AG08395 (cell line): ENCODE results near the gene CAMTA1.

ENCODE experiments used
- DNase-seq: peaks from one replicate; pipeline ENCODE4 v3.0.0; 2012; ENCODE audit warnings: mixed read lengths, low spot score

CAMTA1 gene

GRCh38 chr1:7640920-7641585 is 855.8 kb downstream of the CAMTA1 start:
- no peak for DNase-seq

- DNase-seq, result no peak
These were observed 856.5 kb downstream of the CAMTA1 start for GRCh38 chr1:7641587-7642417.

- DNase-seq, result no peak
These were observed 857.1 kb downstream of the CAMTA1 start for GRCh38 chr1:7642418-7642704.

GRCh38 chr1:7642781-7643529 is 857.7 kb downstream of the CAMTA1 start:
- peak; percentile 38 for DNase-seq

DNA sequence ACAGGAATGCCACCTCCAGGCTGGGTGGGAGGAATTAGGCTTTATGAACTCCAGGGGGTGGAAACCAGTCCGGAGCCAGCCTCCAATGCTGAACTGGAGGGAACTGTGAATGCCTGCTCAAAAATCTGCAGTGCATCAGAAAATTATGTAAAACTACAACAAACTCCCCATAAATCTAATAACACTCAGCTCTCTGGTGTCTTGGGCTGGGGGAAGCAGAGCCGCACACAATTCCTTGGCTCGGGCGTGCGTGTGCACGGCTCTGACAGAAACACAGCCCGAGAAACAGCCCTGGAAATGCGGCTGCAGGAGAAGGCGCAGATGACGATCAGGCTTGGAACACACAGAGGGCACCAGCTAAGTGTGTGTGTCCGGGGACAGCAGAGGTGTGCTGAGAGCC is 858.3 kb downstream of the CAMTA1 start:
- peak; percentile 12 for DNase-seq

GRCh38 chr1:7644086-7644485 is 858.8 kb downstream of the CAMTA1 start:
- DNase-seq, result no peak

DNA sequence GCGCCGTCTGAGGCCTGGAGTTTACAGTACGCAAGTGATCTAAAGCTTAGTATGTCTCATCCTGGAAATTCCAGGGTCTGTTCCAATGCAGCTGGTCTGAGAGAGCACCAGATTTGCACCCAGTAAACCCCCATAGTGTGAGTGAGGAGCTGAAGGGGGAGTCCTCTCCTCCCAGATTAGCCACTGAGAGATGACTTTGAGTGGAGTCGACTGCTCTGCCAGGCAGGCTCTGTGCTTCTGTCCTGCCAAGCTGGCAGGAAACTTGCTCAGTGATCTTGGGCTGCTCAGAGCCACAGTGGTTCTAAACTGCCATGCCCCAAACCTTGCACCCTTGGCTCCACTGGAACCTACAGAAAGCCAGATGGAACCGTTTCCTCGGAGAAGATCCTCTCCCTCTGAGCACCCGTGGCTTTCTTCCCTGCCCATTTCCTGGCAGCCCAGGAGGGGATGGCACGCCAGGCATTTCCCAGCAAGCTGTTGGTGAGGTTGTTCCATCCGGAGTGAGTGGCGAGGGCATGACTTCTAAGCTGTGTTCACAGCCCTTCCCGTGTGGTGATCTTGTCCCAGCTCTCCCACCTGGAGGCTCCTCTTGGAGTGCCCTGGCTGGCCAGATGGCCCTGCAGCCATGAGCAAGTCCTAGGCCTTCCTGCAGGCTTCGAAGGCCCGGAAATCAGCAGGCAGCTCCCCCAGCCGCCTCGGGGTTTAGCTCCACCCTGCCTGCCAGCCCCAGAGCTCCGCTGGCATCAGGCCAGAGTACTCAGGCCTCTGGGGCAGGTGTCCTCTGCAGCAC is 859.9 kb downstream of the CAMTA1 start:
- DNase-seq, result peak; percentile 43

GRCh38 chr1:7645751-7646048 is 860.4 kb downstream of the CAMTA1 start:
- DNase-seq, result no peak

DNA sequence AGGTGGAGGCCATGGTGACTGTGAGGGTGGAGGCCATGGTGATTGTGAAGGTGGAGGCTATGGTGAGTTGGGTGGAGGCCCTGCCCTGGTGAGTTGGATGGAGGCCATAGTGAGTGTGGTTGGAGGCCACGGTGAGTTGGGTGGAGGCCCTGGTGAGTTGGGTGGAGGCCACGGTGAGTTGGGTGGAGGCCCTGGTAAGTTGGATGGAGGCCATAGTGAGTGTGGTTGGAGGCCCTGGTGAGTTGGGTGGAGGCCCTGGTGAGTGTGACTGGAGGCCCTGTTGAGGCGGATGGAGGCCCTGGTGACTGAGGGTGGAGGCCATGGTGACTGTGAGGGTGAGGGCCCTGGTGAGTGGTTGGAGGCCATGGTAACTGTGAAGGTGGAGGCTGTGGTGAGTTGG is 860.9 kb downstream of the CAMTA1 start:
- DNase-seq, result no peak

DNA sequence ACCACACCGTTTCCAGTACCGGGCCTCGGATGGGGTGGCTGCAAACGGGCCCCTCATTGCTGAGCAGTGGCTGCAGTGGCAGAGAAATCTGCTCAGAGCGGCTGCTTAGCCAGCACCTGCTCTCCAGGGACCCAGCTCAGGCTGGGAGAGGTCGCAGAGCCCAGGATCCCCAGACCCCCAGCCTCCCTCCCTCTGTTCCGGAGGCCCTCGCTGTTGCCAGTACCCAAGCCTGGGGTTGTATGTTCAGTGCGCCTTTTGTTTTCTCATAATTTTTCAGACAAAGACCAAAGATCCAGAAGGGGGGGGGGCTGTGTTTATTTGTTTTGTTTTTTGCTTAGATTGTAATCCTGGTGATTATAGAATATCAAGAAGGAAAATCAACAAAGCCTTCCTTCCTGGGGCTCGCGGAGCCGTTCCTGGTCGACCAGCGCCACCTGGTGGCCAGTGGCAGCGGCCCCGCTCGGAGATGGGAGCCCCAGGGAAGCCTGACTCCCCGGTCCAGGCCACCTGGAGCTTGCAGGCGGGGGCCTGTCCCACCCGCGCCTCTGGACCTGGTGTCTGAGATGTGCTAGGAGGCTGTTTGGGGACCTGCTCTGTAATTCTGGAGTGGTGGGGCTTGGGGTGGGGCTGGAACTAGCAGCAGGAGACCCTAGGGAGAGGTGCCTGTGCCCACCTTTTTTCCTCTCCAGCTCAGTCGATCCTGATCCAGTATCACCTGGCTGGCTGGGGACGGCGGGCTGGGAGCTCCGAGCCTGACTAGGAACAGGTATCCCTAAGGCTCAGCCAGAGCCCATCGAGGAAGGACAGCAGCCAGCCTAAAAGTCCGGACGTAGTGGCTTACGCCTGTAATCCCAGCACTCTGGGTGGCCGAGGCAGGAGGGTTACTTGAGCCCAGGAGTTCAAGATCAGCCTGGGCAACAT is 862.0 kb downstream of the CAMTA1 start:
- DNase-seq, result peak; percentile 93

DNA sequence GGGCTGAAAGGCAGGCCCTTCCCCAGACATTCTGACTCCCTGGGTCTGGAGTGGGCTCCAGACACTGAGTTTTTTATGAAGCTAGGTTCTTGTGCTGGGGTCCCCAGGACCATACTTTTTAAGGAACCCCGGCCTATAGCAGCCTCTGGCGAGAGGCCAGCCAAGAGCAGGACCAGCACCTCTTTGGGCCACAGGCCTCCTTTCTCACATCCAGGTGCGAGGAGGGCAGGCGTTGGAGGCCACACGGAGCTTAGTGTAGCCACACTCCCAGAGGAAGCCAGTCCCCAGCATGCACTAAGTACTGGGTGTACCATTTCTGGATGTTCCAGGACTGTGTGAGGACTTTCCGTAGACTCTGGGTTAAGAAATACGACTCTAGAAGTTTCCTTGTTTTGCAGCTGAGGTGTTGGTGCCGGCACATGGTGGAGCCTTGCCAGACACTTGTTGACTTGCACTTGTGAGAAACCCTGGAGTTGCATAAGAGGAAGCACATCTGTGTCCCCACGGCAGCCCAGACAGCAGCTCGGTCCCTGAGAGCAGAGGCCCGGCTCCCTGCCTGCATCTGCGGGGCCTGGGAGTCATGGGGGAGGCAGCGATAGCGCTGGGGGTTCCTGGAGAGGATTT is 863.6 kb downstream of the CAMTA1 start:
- DNase-seq, result no peak

GRCh38 chr1:7650801-7651200 is 865.5 kb downstream of the CAMTA1 start:
- DNase-seq, result no peak

- no peak for DNase-seq
These were observed 865.9 kb downstream of the CAMTA1 start for GRCh38 chr1:7651203-7651602.

DNA sequence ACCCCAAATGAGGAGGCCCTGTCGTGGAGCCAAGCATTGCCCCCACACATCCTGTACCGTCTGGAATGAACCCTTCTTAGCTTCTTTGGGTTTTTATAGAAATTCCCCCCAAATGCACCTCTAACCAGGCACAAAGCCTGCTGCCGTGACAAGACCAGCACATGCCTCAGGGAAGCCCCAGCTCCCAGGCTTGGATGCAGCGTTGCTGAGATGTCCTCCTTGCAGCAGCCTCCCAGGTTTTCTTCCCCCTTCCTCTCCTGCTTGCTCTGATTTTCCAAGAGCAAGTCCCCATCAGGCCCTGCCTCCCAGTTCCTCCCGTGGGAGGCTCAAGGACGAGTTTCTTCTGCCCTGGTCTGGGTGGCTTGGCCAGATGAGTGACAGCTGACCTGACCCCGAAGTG is 866.8 kb downstream of the CAMTA1 start:
- DNase-seq, result no peak

DNA sequence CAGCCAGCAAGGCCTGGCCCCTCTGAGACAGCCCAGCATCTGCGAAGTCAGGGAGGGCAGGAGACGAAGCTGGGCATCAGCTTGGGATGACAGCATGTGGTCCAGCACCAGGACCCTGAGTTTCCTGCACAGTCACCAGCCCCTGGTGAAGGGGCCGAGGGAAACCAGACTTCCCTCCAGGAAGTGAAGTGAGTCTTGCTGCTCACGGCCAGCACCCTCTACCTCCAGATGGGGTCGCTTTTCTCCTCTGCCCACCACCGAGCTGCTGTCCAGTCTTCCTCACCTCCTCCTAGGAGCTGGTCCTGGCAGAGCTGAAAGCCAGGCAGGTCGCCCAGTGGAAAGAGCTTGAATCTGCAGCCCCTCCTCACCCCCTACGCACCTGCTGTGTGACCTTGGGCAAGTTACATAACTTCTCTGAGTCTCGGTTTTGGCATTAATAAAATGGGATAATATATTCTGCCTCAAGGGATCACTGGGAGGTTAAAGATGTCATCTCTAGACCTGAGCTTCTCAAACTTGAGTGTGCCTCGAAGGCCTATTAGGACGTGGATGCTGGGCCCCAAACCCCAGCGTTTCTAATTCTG is 867.4 kb downstream of the CAMTA1 start:
- DNase-seq, result no peak

DNA sequence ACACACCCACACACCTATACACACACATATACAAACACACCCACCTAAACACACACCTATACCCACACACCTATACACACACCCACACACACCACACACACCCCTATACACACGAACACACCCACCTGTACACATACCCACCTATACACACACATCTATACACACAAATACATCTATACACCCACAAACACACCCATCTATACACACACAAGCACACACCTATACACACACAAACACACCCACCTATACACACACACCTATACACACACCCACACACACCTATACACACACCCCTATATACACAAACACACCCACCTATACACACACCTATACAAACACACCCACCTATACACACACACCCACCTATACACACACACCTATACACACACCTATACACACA is 869.5 kb downstream of the CAMTA1 start:
- DNase-seq, result no peak

GRCh38 chr1:7655354-7655753 is 870.1 kb downstream of the CAMTA1 start:
- DNase-seq, result no peak

DNA sequence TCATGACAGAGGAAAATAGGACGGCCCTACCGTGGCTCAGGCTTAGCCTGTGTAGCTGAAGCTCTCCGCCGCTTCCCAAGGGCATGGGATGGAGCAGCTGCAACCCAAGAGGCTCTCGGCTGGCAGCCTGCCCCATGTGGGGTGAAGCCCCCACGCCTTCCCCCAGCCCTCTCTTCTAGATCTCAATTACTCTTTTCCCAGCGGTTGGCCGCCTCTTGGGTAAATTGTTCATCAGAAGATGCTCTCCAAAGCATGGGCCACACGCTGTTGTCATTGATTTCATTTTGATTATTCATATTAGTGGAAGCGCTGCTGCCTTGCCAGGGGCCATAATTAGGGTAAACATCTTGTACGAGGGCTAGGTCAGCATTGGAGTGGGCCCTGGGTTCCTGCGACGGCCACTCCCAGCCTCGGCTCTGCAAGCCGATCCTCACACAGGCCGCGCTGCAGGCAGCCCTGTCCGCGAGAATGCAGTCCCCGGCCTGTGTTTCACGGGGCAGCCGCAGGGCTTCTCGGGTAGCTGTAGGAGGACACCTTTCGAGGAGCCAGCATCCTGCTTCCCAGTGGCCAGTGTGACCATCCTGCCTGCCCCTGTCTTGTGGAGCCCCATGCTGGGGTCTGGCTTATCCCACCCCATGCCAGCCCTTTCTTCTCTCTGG is 871.4 kb downstream of the CAMTA1 start:
- no peak for DNase-seq

GRCh38 chr1:7657287-7658016 is 872.2 kb downstream of the CAMTA1 start:
- DNase-seq, result no peak
